ENCODE results near the gene TTLL10. TPM values are rescaled to one million over a fixed set of nuclear protein-coding genes. Genes with fewer than 3 reads are reported as not detected.

Gene TTLL10
- total and polyA plus RNA-seq, 2 donors from 2014 or later, result 1.5 TPM; not detected in 1

DNA sequence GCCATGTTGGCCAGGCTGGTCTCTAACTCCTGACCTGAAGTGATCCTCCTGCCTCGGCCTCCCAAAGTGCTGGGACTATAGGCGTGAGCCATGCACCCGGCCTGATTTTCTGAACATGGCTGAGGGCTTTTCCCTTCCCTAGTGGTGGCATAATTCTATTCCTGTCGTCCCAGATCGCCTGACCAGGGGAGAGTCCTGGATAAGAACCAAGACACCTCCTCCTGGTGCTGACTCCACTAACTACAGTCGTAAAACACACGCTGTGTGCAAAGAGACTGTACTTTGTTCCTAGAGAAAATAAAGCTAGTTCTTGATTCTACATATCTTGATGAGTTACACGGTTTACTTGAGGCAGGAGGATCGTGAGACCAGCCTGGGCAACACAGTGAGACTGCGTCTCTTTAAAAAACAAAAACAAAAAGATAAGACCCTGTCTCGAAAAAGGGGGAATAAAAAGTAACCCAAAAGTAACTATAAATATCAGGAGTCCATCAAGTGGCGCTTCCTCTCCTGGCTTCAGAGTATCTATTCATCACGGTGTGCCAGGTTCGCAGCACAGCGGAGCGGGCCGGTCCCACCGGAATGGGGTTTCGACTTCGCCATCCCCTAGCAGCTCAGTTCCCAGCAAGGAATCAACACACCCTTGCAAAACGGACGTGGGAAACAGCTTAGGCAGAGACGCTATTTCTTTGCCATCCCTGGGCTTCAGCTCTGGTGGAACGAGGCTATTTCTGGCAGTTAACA, 57.1 kb downstream of the TTLL10 start:
- peak overlapping the region; percentile 48 to 99 (median 85) for H3K9ac ChIP-seq (ENCODE audit: low read length in 3 of 3)
- peak overlapping the region; percentile 79 to 98 (median 93) for H3K4me3 ChIP-seq (ENCODE audit: low read length in 3 of 3)
- DNase-seq, result no peak
- peaks cover 0 to 25% (median 12%) of the 10 kb centered on the region in 3 donors for H3K4me1 ChIP-seq (ENCODE audit: control insufficient read depth in 2 of 3, insufficient read depth in 2 of 3, low read depth in 1 of 3, low read length in 3 of 3)
- intact Hi-C loops (cut with DNase I), result loop anchor here (10.0 kb wide), 1 partner anchor 106 kb away; no protein-coding TSS in a partner anchor
- no peak for FAIRE-seq
- no peaks in the 10 kb centered on the region for H3K27me3 ChIP-seq (ENCODE audit: control insufficient read depth, insufficient read depth, low read length)
- TF ChIP-seq, protein P1, sequence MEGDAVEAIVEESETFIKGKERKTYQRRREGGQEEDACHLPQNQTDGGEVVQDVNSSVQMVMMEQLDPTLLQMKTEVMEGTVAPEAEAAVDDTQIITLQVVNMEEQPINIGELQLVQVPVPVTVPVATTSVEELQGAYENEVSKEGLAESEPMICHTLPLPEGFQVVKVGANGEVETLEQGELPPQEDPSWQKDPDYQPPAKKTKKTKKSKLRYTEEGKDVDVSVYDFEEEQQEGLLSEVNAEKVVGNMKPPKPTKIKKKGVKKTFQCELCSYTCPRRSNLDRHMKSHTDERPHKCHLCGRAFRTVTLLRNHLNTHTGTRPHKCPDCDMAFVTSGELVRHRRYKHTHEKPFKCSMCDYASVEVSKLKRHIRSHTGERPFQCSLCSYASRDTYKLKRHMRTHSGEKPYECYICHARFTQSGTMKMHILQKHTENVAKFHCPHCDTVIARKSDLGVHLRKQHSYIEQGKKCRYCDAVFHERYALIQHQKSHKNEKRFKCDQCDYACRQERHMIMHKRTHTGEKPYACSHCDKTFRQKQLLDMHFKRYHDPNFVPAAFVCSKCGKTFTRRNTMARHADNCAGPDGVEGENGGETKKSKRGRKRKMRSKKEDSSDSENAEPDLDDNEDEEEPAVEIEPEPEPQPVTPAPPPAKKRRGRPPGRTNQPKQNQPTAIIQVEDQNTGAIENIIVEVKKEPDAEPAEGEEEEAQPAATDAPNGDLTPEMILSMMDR (IDR thresholded peaks at IDR 0.05; ENCODE audit: borderline replicate concordance, extremely low read depth, insufficient read depth), result peak; percentile 15
- H3K27ac ChIP-seq (ENCODE audit: low read depth in 2 of 2, low read length in 2 of 2), result peak overlapping the region; percentile 69 to 82
- H3K9me3 ChIP-seq (ENCODE audit: control insufficient read depth in 2 of 3, insufficient read depth in 1 of 3, low read length in 3 of 3), result no peaks in the 10 kb centered on the region
- peaks cover 0 to 8% (median 8%) of the 10 kb centered on the region in 3 donors for H3K36me3 ChIP-seq (ENCODE audit: control insufficient read depth in 2 of 3, insufficient read depth in 3 of 3, low read length in 3 of 3)

DNA sequence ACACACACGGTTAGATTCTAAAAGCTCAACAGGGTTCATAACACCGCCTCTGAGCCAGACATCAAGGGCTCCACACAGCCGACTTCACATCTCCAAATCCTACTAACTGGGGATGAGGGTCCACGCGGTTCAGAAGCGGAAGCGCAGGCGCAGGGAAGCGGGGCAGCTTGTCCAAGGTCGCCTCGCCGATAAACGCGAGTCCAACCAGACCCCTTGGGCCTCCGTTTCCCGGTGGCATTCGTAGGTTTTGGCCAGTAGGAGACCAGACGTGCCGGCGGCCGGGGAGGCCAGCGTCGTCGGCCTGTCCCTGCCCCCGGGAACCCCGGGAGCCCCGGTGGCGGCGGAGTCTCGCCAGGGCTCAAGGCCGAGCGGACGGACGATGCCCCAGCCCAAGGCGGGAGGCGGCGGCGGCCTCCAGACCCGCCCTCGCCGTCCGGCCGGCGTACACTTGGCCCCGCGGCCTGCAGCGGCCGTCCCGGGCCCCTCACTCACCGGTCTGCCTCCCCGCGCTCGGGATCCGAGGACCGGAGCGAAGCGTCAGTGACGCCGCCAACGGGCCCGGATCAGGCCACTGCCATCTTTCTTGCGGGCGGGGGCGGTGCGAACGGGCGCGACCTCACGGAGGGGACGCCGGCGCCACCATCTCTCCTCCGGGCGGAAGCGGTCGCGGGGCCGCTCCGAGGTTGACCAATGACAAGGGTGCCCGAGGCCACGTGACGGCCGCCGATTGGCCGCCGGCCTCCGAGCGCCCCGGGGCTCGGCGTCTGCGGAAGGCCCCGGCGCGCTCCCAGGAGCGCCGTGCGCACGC, 57.9 kb downstream of the TTLL10 start, which contains the start of gene SDF4:
Gene SDF4, minus strand, starts transcription at position 602 of the 808 bp plus-strand sequence. CDS start 3,229 bp downstream, outside the sequence.
- no peaks in the 10 kb centered on the region for H3K27me3 ChIP-seq (ENCODE audit: control insufficient read depth, insufficient read depth, low read length)
- H3K36me3 ChIP-seq (ENCODE audit: control insufficient read depth in 2 of 3, insufficient read depth in 3 of 3, low read length in 3 of 3), result peaks cover 0 to 7% (median 6%) of the 10 kb centered on the region in 3 donors
- TF ChIP-seq, protein P1 (IDR thresholded peaks at IDR 0.05; ENCODE audit: borderline replicate concordance, extremely low read depth, insufficient read depth), result no peak
- peak within 1 kb of the TSS; percentile 48 to 99 (median 85) for H3K9ac ChIP-seq (ENCODE audit: low read length in 3 of 3)
- H3K27ac ChIP-seq (ENCODE audit: low read depth in 2 of 2, low read length in 2 of 2), result peak within 1 kb of the TSS; percentile 69 to 82
- H3K4me1 ChIP-seq (ENCODE audit: control insufficient read depth in 2 of 3, insufficient read depth in 2 of 3, low read depth in 1 of 3, low read length in 3 of 3), result peaks cover 0 to 25% (median 12%) of the 10 kb centered on the region in 3 donors
- intact Hi-C loops (cut with DNase I), result loop anchor here (10.0 kb wide), 1 partner anchor 107 kb away; no protein-coding TSS in a partner anchor
- H3K9me3 ChIP-seq (ENCODE audit: control insufficient read depth in 2 of 3, insufficient read depth in 1 of 3, low read length in 3 of 3), result no peaks in the 10 kb centered on the region
- H3K4me3 ChIP-seq (ENCODE audit: low read length in 3 of 3), result peak within 1 kb of the TSS; percentile 79 to 98 (median 93)
- DNase-seq (peak; percentile 97 to 99 (median 97)), FAIRE-seq (no peak)

DNA sequence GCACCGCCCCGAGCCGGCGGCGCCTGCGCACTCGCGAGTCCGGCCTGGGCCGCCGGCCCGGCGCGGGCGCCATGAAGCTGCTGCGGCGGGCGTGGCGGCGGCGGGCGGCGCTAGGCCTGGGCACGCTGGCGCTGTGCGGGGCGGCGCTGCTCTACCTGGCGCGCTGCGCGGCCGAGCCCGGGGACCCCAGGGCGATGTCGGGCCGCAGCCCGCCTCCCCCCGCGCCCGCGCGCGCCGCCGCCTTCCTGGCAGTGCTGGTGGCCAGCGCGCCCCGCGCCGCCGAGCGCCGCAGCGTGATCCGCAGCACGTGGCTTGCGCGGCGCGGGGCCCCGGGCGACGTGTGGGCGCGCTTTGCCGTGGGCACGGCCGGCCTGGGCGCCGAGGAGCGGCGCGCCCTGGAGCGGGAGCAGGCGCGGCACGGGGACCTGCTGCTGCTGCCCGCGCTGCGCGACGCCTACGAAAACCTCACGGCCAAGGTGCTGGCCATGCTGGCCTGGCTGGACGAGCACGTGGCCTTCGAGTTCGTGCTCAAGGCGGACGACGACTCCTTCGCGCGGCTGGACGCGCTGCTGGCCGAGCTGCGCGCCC, 58.6 kb downstream of the TTLL10 start, which contains the start of gene B3GALT6:
Gene B3GALT6, plus strand, starts transcription at position 30 of the 588 bp plus-strand sequence. Its CDS starts 42 bp downstream, at position 72.
- Histone ChIP-seq H3K4me3 (ENCODE audit: low read length in 3 of 3) (peak within 1 kb of the TSS; percentile 79 to 98 (median 93)), H3K27ac (ENCODE audit: low read depth in 2 of 2, low read length in 2 of 2) (peak within 1 kb of the TSS; percentile 69 to 82), H3K4me1 (ENCODE audit: control insufficient read depth in 2 of 3, insufficient read depth in 2 of 3, low read depth in 1 of 3, low read length in 3 of 3) (peaks cover 0 to 25% (median 12%) of the 10 kb centered on the region in 3 donors), H3K27me3 (ENCODE audit: control insufficient read depth, insufficient read depth, low read length) (no peaks in the 10 kb centered on the region), H3K9me3 (ENCODE audit: control insufficient read depth in 2 of 3, insufficient read depth in 1 of 3, low read length in 3 of 3) (no peaks in the 10 kb centered on the region), H3K36me3 (ENCODE audit: control insufficient read depth in 2 of 3, insufficient read depth in 3 of 3, low read length in 3 of 3) (peaks cover 0 to 6% (median 6%) of the 10 kb centered on the region in 3 donors), H3K9ac (ENCODE audit: low read length in 3 of 3) (peak within 1 kb of the TSS; percentile 48 to 99 (median 85))
- peak in 3 of 5 donors; percentile 35 to 82 (median 79) for DNase-seq
- TF ChIP-seq, protein P1 (IDR thresholded peaks at IDR 0.05; ENCODE audit: borderline replicate concordance, extremely low read depth, insufficient read depth), result no peak
- FAIRE-seq, result no peak
- intact Hi-C loops (cut with DNase I), result loop anchor here (10.0 kb wide), 1 partner anchor 108 kb away; no protein-coding TSS in a partner anchor

Data from kidney (tissue), 14 donors.